ENCODE measurements around the gene AHCY. TPM values are rescaled to one million over a fixed set of nuclear protein-coding genes. Genes with fewer than 3 reads are reported as not detected.

AHCY gene
- total RNA-seq, 1 experiment from 2014 or later, result 273 TPM

- TF ChIP-seq EZH2 (IDR thresholded peaks at IDR 0.05; ENCODE audit: low read depth) (no peak), CTCF (conservative IDR thresholded peaks at IDR 0.05) (no peak)
- no peaks in the 10 kb centered on the region for H3K4me1 ChIP-seq (replicated peaks; ENCODE audit: insufficient read depth)
- H4K20me1 ChIP-seq (ENCODE audit: insufficient read depth), result no peaks in the 10 kb centered on the region
- no peak overlapping the region for H3K4me2 ChIP-seq
- H3K9me3 ChIP-seq (ENCODE audit: insufficient read depth, low read depth), result no peaks in the 10 kb centered on the region
- H3K79me2 ChIP-seq (ENCODE audit: low read depth), result no peaks in the 10 kb centered on the region
- no peaks in the 10 kb centered on the region for H3K27me3 ChIP-seq (ENCODE audit: insufficient read depth, low read depth)
- H3K36me3 ChIP-seq (ENCODE audit: low read depth), result peaks cover 32% of the 10 kb centered on the region
- H3K9me2 ChIP-seq (ENCODE audit: insufficient read depth), result no peaks in the 10 kb centered on the region
- ChIA-PET CTCF (no interaction called here), POLR2A (ENCODE audit: unreplicated experiment) (no interaction called here)
- no peak overlapping the region for H3K27ac ChIP-seq
- intact Hi-C loops (cut with micrococcal nuclease; ENCODE audit: unreplicated experiment), result no loop called here
- no peak overlapping the region for H3K4me3 ChIP-seq
- H3F3A ChIP-seq (ENCODE audit: insufficient read depth, low read depth), result no peaks in the 10 kb centered on the region; the same call in 1 of the 2 replicates
- no peak for DNase-seq
- BruUV-seq (replicated peaks), result no TSS peak
- H2AFZ ChIP-seq, result no peak overlapping the region
These were observed 22.0 kb downstream of the AHCY start for GRCh38 chr20:34281177-34281576.

- H3K79me2 ChIP-seq (ENCODE audit: low read depth), result no peaks in the 10 kb centered on the region
- BruUV-seq (replicated peaks), result no TSS peak
- H3K4me2 ChIP-seq, result no peak overlapping the region
- H4K20me1 ChIP-seq (ENCODE audit: insufficient read depth), result no peaks in the 10 kb centered on the region
- no peaks in the 10 kb centered on the region for H3K4me1 ChIP-seq (replicated peaks; ENCODE audit: insufficient read depth)
- ChIA-PET POLR2A (ENCODE audit: unreplicated experiment) (no interaction called here), CTCF (no interaction called here)
- H3K36me3 ChIP-seq (ENCODE audit: low read depth), result peaks cover 16% of the 10 kb centered on the region
- no peak overlapping the region for H2AFZ ChIP-seq
- TF ChIP-seq CTCF (conservative IDR thresholded peaks at IDR 0.05) (no peak), EZH2 (IDR thresholded peaks at IDR 0.05; ENCODE audit: low read depth) (no peak)
- H3K9me2 ChIP-seq (ENCODE audit: insufficient read depth), result no peaks in the 10 kb centered on the region
- no peak for DNase-seq
- H3F3A ChIP-seq (ENCODE audit: insufficient read depth, low read depth), result peaks cover 9% of the 10 kb centered on the region; the same call in 1 of the 2 replicates
- H3K4me3 ChIP-seq, result no peak overlapping the region
- no peaks in the 10 kb centered on the region for H3K27me3 ChIP-seq (ENCODE audit: insufficient read depth, low read depth)
- no peaks in the 10 kb centered on the region for H3K9me3 ChIP-seq (ENCODE audit: insufficient read depth, low read depth)
- no peak overlapping the region for H3K27ac ChIP-seq
- intact Hi-C loops (cut with micrococcal nuclease; ENCODE audit: unreplicated experiment), result no loop called here
These were observed 28.5 kb downstream of the AHCY start for GRCh38 chr20:34274694-34275093.

- TF ChIP-seq EZH2 (IDR thresholded peaks at IDR 0.05; ENCODE audit: low read depth), result no peak
- TF ChIP-seq CTCF (conservative IDR thresholded peaks at IDR 0.05), result no peak
- no peaks in the 10 kb centered on the region for H4K20me1 ChIP-seq (ENCODE audit: insufficient read depth)
- H3K4me2 ChIP-seq, result no peak overlapping the region
- H3K4me1 ChIP-seq (replicated peaks; ENCODE audit: insufficient read depth), result no peaks in the 10 kb centered on the region
- ChIA-PET POLR2A (ENCODE audit: unreplicated experiment) (interaction anchor here (0.6 kb wide), 2 partner anchors 31 to 159 kb away, joined by 3 to 8 read pairs; partner anchors contain the start of gene AHCY), CTCF (interaction anchor here (0.7 to 0.8 kb wide), 2 partner anchors 81 to 435 kb away, joined by 3 to 4 read pairs; no protein-coding TSS in a partner anchor)
- DNase-seq, result peak in 1 of 2 experiments; percentile 44
- peaks cover 9% of the 10 kb centered on the region; the same call in 1 of the 2 replicates for H3K36me3 ChIP-seq (ENCODE audit: low read depth)
- no peaks in the 10 kb centered on the region for H3K79me2 ChIP-seq (ENCODE audit: low read depth)
- H3F3A ChIP-seq (ENCODE audit: insufficient read depth, low read depth), result peaks cover 9% of the 10 kb centered on the region; the same call in 1 of the 2 replicates
- no peaks in the 10 kb centered on the region for H3K9me2 ChIP-seq (ENCODE audit: insufficient read depth)
- no peak overlapping the region for H3K27ac ChIP-seq
- H2AFZ ChIP-seq, result no peak overlapping the region
- BruUV-seq (replicated peaks), result no TSS peak
- no peaks in the 10 kb centered on the region for H3K27me3 ChIP-seq (ENCODE audit: insufficient read depth, low read depth)
- no peaks in the 10 kb centered on the region for H3K9me3 ChIP-seq (ENCODE audit: insufficient read depth, low read depth)
- H3K4me3 ChIP-seq, result no peak overlapping the region
- intact Hi-C loops (cut with micrococcal nuclease; ENCODE audit: unreplicated experiment), result no loop called here
These were observed 31.2 kb downstream of the AHCY start for GRCh38 chr20:34271956-34272355.
